G401 (cell line): ENCODE data around the gene AGAP3. TPM values are rescaled to one million over a fixed set of nuclear protein-coding genes. Genes with fewer than 3 reads are reported as not detected.

Experiments
- DNase-seq: peaks from one replicate; pipeline ENCODE4 v3.0.0-alpha.2; 2015; ENCODE audit warnings: low spot score
- in situ Hi-C: cut with HindIII; loops from 2 replicates; pipeline ENCODE4 v1.10.0; 2016; ENCODE audit warnings: low sequenced_read_pairs, mixed read lengths
- total RNA-seq: library from RNA; depleted of rRNA; stranded (reverse); fragments of >200 nt; shearing (Covaris generic); gene quantifications from 2 replicates; pipeline ENCODE4 v1.2.3, GENCODE V29; 2014

AGAP3 gene
- total RNA-seq, 1 experiment from 2014 or later = 51.9 TPM

GRCh38 chr7:151172273-151173141 lies 86.2 kb downstream of the AGAP3 start:
- in situ Hi-C loops = no loop called here
- peak; percentile 76 for DNase-seq

- in situ Hi-C loops = no loop called here
- no peak for DNase-seq
Measured at GRCh38 chr7:151173386-151174245, 87.3 kb downstream of the AGAP3 start.

GRCh38 chr7:151174246-151175046 lies 88.2 kb downstream of the AGAP3 start:
- in situ Hi-C loops = no loop called here
- peak; percentile 18 for DNase-seq

- in situ Hi-C loops = no loop called here
- no peak for DNase-seq
Measured at GRCh38 chr7:151175047-151175792, 88.9 kb downstream of the AGAP3 start.

- DNase-seq = no peak
- in situ Hi-C loops = no loop called here
Measured at GRCh38 chr7:151175793-151176311, 89.6 kb downstream of the AGAP3 start.

GRCh38 chr7:151176401-151176800 lies 90.1 kb downstream of the AGAP3 start:
- DNase-seq = no peak
- in situ Hi-C loops = no loop called here

GRCh38 chr7:151177310-151177709 lies 91.0 kb downstream of the AGAP3 start:
- in situ Hi-C loops = no loop called here
- DNase-seq = no peak

GRCh38 chr7:151178236-151178635 lies 92.0 kb downstream of the AGAP3 start:
- no peak for DNase-seq
- in situ Hi-C loops = no loop called here

GRCh38 chr7:151178831-151179230 lies 92.6 kb downstream of the AGAP3 start:
- DNase-seq = no peak
- in situ Hi-C loops = no loop called here

- in situ Hi-C loops = no loop called here
- no peak for DNase-seq
Measured at GRCh38 chr7:151179287-151179860, 93.1 kb downstream of the AGAP3 start.

GRCh38 chr7:151179946-151180345 lies 93.7 kb downstream of the AGAP3 start:
- DNase-seq = no peak
- in situ Hi-C loops = no loop called here

GRCh38 chr7:151181011-151181431 lies 94.7 kb downstream of the AGAP3 start:
- no peak for DNase-seq
- in situ Hi-C loops = no loop called here

- DNase-seq = no peak
- in situ Hi-C loops = no loop called here
Measured at GRCh38 chr7:151185762-151186639, 99.7 kb downstream of the AGAP3 start.

GRCh38 chr7:151186640-151187408 lies 100.5 kb downstream of the AGAP3 start, which contains the start of gene ASB10:
Gene ASB10 (minus strand): TSS chr7:151187250. CDS start chr7:151187130, 120 bp downstream.
- no peak for DNase-seq
- in situ Hi-C loops = no loop called here

GRCh38 chr7:151187409-151188251 lies 101.4 kb downstream of the AGAP3 start:
- in situ Hi-C loops = no loop called here
- DNase-seq = no peak

GRCh38 chr7:151188252-151188542 lies 101.9 kb downstream of the AGAP3 start:
- in situ Hi-C loops = no loop called here
- no peak for DNase-seq
